HG03045 (cell line): ENCODE results near the gene PIP5K1A.
"Not testable (repeated sequence)": the region's sequence is repeated elsewhere in the genome, so short reads cannot be mapped to it uniquely, and the experiment has no call there.

Experiments used
- ATAC-seq: cut with Tn5 transposase; IDR thresholded peaks from one replicate; pipeline ENCODE4 v1.9.1; 2021; ENCODE audit warnings: mild to moderate bottlenecking, moderate library complexity; ENCODE audit not compliant: unreplicated experiment

PIP5K1A gene, protein sequence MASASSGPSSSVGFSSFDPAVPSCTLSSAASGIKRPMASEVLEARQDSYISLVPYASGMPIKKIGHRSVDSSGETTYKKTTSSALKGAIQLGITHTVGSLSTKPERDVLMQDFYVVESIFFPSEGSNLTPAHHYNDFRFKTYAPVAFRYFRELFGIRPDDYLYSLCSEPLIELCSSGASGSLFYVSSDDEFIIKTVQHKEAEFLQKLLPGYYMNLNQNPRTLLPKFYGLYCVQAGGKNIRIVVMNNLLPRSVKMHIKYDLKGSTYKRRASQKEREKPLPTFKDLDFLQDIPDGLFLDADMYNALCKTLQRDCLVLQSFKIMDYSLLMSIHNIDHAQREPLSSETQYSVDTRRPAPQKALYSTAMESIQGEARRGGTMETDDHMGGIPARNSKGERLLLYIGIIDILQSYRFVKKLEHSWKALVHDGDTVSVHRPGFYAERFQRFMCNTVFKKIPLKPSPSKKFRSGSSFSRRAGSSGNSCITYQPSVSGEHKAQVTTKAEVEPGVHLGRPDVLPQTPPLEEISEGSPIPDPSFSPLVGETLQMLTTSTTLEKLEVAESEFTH

GRCh38 chr1:151198254-151199127, at the start of gene PIP5K1A:
TSS of gene PIP5K1A (plus strand) at chr1:151198552. CDS start at chr1:151198997, 445 bp downstream.
- peak; percentile 80 for ATAC-seq

GRCh38 chr1:151156515-151156819, 41.9 kb upstream of the PIP5K1A start, which contains the start of gene TNFAIP8L2:
TSS of gene TNFAIP8L2 (plus strand) at chr1:151156649. CDS start at chr1:151158698, 2,049 bp downstream.
- peak; percentile 73 for ATAC-seq

DNA sequence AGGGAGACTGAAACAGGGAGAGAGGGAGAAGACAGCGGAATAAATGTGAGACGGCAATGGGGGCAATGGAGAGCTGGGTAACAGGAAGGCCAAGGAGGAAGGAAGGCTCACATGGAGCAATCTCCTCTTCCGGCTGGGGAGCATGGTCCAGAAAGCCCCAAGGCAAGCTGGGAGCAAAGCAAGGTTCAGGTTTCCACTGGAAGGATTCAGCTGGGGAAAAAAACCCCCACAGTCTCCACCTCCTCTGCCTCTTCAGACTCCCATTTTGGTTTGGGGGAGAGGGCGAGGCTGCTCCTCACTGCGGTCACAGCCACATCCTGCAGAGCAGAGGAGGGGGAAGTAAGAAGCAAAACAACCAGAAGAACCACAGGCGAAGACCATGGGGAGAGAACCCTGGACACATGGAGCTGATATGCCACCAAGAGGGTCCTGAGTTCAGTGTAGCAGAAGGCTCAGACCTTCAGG, 41.3 kb upstream of the PIP5K1A start:
- no peak for ATAC-seq

DNA sequence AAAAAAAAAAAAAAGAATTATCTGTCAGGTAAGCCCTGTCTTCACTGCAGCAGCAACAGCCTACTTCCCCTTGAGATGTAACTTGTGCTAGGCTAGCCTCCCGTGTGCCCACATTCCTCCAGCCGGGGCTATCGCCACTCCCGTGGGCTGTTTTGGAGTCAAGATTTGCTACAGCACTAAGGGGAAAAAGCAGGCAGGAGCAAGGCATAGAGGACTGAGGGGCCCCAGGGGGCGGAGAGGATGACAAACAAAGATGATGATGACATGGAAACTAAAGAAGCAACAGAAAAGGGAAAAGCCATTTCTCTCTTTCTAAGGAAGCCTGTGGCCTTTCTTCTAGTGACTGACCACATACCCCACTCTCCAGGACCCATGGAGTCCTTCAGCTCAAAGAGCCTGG, 40.0 kb upstream of the PIP5K1A start:
- ATAC-seq, result no peak

GRCh38 chr1:151158751-151159251, 39.6 kb upstream of the PIP5K1A start:
- ATAC-seq, result no peak

DNA sequence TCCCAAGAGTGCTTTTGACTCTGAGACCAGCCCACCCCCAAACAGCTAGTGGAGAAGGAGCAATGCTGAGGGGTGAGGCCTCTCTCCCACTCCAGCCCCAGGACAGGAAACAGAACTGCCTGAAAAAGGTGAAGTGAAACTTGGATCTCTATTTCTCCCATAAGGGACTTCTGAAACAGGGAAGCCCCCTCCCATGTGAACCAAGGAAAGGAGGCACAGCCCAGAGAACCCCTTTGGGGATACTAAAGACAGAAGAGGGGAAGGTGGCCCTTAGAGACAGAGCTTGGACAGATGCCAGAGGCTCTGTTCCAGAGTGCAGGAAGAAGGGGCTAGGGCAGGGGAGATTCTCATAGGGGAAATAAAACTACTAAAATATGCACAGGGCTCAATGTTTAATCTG, 39.0 kb upstream of the PIP5K1A start:
- ATAC-seq, result no peak

DNA sequence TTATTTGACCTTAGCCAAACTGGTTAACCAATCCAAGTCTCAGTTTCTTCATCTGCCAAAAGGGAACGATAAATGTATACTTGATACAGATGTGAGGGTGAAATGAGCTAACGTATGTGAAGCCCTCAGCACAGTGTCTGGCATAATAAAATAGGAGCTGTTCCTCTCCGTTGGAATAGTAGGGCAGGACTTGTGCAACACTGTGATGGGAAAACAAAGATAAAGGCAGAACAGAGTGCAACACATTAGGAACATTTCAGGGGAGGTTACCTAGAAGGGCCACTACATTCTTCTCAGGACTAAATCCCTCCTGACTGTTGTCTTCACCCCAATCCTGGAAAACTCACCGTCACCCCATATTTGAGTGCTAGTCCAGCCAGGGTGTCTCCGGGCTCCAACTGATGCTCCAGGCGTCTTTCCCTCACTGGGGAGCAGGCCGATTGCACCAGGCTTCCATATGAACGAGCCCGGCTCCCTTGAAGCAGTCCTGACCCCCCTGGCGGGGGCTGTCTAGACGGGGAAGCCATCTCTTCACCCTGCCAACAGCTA, 33.5 kb upstream of the PIP5K1A start:
- ATAC-seq, result no peak

GRCh38 chr1:151165281-151165737, 33.0 kb upstream of the PIP5K1A start:
- ATAC-seq, result no peak

GRCh38 chr1:151165738-151166504, 32.4 kb upstream of the PIP5K1A start, which contains the start of the genes LYSMD1 and SCNM1:
TSS of gene LYSMD1 (minus strand) at chr1:151165902. CDS start at chr1:151165258, 644 bp downstream.
TSS of gene SCNM1 (plus strand) at chr1:151166144. CDS start at chr1:151166153, 9 bp downstream.
- peak; percentile 86 for ATAC-seq

DNA sequence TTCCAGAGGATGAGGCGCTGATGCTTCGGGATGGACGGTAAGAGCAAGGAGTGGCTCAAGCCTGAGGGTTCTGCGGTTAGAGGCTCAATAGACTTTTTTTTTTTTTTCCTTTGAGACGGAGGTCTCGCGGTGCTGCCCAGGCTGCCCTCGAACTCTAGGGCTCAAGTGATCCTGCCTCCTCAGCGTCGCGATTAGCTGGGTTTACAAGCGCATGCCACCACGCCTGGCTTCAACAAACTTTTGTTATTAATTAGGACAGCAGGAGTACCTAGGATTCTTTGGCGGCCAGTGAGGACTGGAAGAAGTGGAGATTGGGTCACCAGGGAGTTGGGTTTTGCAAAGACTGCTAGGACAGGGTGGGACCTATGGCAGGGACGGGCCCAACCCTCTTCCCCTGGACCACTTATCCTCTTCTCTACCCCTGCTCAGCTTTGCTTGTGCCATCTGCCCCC, 31.8 kb upstream of the PIP5K1A start:
- no peak for ATAC-seq

DNA sequence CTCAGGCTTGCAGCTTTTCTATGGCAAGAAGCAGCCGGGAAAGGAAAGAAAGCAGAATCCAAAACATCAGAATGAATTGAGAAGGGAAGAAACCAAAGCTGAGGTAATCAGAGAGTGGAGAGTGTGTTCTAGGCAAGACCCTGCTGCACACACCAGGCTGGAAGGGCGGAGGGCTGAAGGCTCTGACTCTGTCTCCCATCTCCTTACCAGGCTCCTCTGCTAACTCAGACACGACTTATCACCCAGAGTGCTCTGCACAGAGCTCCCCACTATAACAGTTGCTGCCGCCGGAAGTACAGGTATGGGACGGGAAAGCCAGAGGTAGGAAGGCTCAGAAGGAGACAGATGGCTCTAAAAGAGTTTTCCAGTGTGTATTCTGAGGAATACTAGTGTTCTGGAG, 31.2 kb upstream of the PIP5K1A start:
- no peak for ATAC-seq

- ATAC-seq, result no peak
These were observed 27.2 kb upstream of the PIP5K1A start for GRCh38 chr1:151171190-151171589.

DNA sequence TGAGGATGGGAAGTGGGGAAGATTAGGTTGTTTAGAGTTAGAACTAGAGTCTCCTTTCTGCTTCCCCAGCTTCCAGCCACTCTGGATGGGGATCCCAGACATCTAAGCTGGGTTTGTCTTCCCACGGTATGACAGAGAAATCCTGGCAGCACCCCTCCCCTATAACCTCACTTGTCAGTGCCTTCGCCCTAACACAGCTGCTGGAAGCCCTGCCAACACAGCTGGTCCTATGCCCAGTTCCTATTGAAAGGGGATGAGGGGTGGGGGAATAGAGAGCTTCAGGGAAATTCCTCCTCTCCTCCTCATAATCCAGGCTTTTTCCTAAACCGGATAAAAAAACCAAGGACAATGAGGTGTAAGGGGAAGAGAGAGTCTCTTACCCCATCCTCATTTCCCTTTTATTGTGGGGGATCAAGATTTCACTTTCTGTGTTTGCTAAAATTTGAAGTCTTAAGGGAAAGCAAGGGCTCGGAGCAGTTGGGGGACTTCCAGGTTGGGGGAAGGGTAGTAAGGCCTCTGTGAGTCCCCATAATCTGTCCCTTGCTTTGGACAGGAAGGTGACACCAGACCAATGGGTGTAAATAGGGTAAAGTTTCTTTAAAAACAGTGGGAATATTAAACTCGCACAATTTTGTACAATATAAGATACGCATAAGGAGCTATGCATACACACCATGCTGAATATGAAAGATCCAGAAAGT, 23.2 kb upstream of the PIP5K1A start:
- no peak for ATAC-seq

DNA sequence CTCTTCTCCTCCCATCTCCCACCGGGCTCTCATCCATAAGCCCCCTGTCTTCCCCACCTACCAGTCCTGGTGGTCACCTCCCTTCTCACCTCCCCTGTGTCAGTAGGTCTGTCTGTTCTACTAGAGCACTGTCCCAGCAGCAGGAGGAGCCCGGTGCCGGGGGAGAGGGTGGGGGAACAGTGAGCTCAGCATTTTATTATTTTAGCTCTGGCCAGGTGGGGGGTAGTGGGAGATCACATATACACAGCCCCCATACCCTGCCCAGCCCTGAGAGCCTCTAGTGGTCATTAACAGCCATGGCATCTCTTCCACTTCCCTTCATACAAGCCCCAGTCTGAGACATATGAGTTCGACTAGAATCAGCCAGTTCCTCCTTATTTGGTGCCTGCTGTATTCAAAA, 22.5 kb upstream of the PIP5K1A start, which contains the start of gene TMOD4:
TSS of gene TMOD4 (minus strand) at position 119 of the 400 bp plus-strand sequence. CDS start 1,106 bp downstream, outside the sequence.
- ATAC-seq, result no peak

DNA sequence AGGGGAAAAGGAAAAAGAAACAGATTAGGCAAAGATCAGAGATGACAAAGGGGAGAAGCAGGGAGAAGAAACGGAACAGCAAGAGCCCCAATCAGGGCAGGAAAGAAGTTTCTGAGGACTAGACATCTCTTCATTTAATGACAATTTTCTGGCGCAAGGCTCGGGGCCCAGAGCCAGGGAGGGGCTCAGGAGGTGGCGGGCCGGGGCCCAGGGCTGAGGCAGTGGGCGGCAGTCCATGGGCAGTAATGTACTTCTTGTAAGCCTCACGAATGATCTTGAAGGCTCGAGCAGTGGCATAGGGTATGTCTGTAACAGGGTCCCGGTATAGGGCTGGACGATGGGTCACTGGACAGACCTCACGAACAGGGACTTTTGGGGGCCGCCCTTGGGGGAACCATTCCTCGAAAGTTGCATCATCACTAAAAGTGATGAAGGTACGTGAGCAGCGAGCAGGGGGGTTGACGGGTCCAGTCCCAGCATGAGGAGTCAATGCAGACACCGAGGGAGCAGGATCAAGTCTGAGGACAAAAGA, 21.8 kb upstream of the PIP5K1A start:
- no peak for ATAC-seq

GRCh38 chr1:151184211-151184610, 14.1 kb upstream of the PIP5K1A start:
- ATAC-seq, result no peak

DNA sequence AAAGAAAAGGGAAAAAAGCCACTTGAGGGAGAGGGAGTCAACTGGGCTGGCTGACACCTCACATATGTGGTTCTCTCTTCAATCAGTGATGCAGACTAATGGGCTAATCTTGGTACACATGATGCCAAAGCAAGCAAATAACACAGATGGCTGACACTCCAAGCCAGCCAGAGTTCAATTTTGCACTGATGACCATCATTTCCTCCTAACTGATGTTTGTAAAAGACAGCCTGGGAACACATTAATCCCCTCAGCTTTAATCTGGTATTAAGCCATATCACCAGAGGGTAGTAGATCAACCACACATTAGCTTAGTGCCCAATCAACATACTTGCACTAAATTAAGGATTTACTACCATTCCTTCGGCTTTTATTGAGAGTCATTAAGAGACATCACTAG, 11.1 kb upstream of the PIP5K1A start:
- no peak for ATAC-seq

GRCh38 chr1:151188667-151189066, 9.7 kb upstream of the PIP5K1A start:
- ATAC-seq, result not testable (repeated sequence)
